Measurements from ENCODE around the gene OR4D9. TPM values are rescaled to one million over a fixed set of nuclear protein-coding genes. Genes with fewer than 3 reads are reported as not detected.
"Not testable (repeated sequence)": the region's sequence is repeated elsewhere in the genome, so short reads cannot be mapped to it uniquely, and the experiment has no call there.

The OR4D9 gene
- total RNA-seq, 1 experiment from 2014 or later = not detected

DNA sequence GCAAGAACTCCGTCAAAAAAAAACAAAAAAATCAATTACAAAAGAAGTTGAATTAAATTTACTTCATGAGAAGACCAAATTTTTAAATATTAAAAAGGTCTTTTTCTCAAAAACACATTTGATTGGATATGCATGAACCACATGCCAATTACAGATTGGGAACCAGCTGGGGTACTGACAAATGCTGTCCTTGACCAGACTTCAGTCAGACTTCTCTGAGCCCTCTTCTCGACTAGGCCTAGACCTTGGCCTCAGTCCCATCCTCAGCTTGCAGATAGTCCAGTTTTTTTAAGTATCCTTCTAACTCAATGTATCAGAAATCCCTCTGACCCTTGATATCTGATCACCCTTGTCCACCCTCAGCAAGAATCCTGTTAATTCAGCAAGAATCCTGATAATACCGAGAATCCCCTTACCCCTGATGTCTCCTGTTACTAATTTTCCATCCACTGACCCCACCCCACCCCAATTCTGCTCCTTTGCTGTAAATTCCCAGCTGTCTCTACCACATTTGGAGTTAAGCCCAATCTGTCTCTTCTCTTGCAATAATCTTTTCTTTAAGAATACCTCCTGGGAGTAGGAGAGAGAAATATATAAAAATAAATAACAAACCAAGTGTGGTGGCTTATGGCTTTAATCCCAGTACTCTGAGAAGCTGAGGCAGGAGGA lies 30.9 kb downstream of the OR4D9 start:
- H3K9me3 Mint-ChIP-seq = no peaks in the 10 kb centered on the region
- DNase-seq = peak; percentile 1
- WGBS (ENCODE audit: extremely low coverage, insufficient read length, low lambda C conversion rate) = no CpG with 5 or more reads among the region's 3 CpGs

GRCh38 chr11:59543713-59544112 lies 32.4 kb downstream of the OR4D9 start:
- not testable (repeated sequence) for H3K23ac ChIP-seq (ENCODE audit: insufficient read length, low read depth, low read length); H3K4ac ChIP-seq (ENCODE audit: low read depth, low read length); H3K79me2 ChIP-seq (ENCODE audit: insufficient read depth, low read length); H3K4me3 Mint-ChIP-seq; H3K14ac ChIP-seq (ENCODE audit: insufficient read depth, low read length); H2AFZ ChIP-seq (ENCODE audit: low read length); H3K27ac Mint-ChIP-seq; H2BK20ac ChIP-seq (ENCODE audit: low read depth, low read length, poor library complexity, severe bottlenecking); H3K4me2 ChIP-seq (ENCODE audit: insufficient read depth, insufficient read length, low read length); H3K27ac ChIP-seq (ENCODE audit: insufficient read length, low read depth, low read length); H3K27me3 Mint-ChIP-seq (ENCODE audit: low read depth); H4K20me1 ChIP-seq (ENCODE audit: control insufficient read depth, insufficient read depth, insufficient read length); H3K56ac ChIP-seq (ENCODE audit: insufficient read length, low read depth, low read length); H2BK120ac ChIP-seq (ENCODE audit: low read depth, low read length, poor library complexity, severe bottlenecking); H2AK5ac ChIP-seq (ENCODE audit: insufficient read length, low read length); H3K4me1 ChIP-seq (ENCODE audit: insufficient read depth, low read length); H3K36me3 Mint-ChIP-seq (ENCODE audit: insufficient read depth in 1 of 3, low read depth in 3 of 3); H3K23me2 ChIP-seq (ENCODE audit: insufficient read length, low read depth, low read length, poor library complexity, severe bottlenecking); H2BK12ac ChIP-seq (ENCODE audit: insufficient read length, low read depth, low read length); H4K91ac ChIP-seq (ENCODE audit: insufficient read length, low read depth, low read length); H3K79me1 ChIP-seq (ENCODE audit: insufficient read depth, low read depth, low read length, poor library complexity, severe bottlenecking); DNase-seq; H3K9me3 ChIP-seq (ENCODE audit: control insufficient read depth, low read depth, low read length); H3K9me3 Mint-ChIP-seq; H2BK15ac ChIP-seq (ENCODE audit: low read depth, low read length); H3T11ph ChIP-seq (ENCODE audit: low read length); H3K27me3 ChIP-seq (ENCODE audit: insufficient read depth, low read length); H3K9ac ChIP-seq (ENCODE audit: extremely low read depth, insufficient read length, low read length); H2BK5ac ChIP-seq (ENCODE audit: insufficient read length, low read length); H4K8ac ChIP-seq (replicated peaks; ENCODE audit: insufficient read length, low read depth, low read length); H3K18ac ChIP-seq (ENCODE audit: insufficient read length, low read depth, low read length); H4K5ac ChIP-seq (ENCODE audit: insufficient read length, low read depth, low read length)
- peaks cover 16 to 20% of the 10 kb centered on the region in 2 experiments for H3K4me1 Mint-ChIP-seq
- no CpG with 5 or more reads among the region's 3 CpGs for WGBS (ENCODE audit: extremely low coverage, insufficient read length, low lambda C conversion rate)

More for the DNA sequence above, 30.9 kb downstream of the OR4D9 start:
- H3K79me2 ChIP-seq (ENCODE audit: insufficient read depth, low read length) = no peaks in the 10 kb centered on the region
- H3K4me1 ChIP-seq (ENCODE audit: insufficient read depth, low read length) = peaks cover 3% of the 10 kb centered on the region; the same call in 1 of the 2 replicates
- H3K27ac Mint-ChIP-seq = no peak overlapping the region
- H2AK5ac ChIP-seq (ENCODE audit: insufficient read length, low read length) = no peak overlapping the region
- no peak overlapping the region for H2BK20ac ChIP-seq (ENCODE audit: low read depth, low read length, poor library complexity, severe bottlenecking)
- no peak overlapping the region for H4K5ac ChIP-seq (ENCODE audit: insufficient read length, low read depth, low read length)
- no peak overlapping the region for H3K4ac ChIP-seq (ENCODE audit: low read depth, low read length)
- no peak overlapping the region for H3K23ac ChIP-seq (ENCODE audit: insufficient read length, low read depth, low read length)
- no peak overlapping the region for H3K18ac ChIP-seq (ENCODE audit: insufficient read length, low read depth, low read length)
- no peaks in the 10 kb centered on the region for H3K79me1 ChIP-seq (ENCODE audit: insufficient read depth, low read depth, low read length, poor library complexity, severe bottlenecking)
- no peak overlapping the region for H3K27ac ChIP-seq (ENCODE audit: insufficient read length, low read depth, low read length)
- H3K14ac ChIP-seq (ENCODE audit: insufficient read depth, low read length) = no peak overlapping the region
- no peaks in the 10 kb centered on the region; the same call in 1 of the 2 replicates for H3K27me3 Mint-ChIP-seq (ENCODE audit: low read depth)
- H3K36me3 Mint-ChIP-seq (ENCODE audit: insufficient read depth in 1 of 3, low read depth in 3 of 3) = no peaks in the 10 kb centered on the region
- no peak overlapping the region for H3K4me2 ChIP-seq (ENCODE audit: insufficient read depth, insufficient read length, low read length)
- no peak overlapping the region for H4K8ac ChIP-seq (replicated peaks; ENCODE audit: insufficient read length, low read depth, low read length)
- H2BK5ac ChIP-seq (ENCODE audit: insufficient read length, low read length) = no peak overlapping the region
- H4K91ac ChIP-seq (ENCODE audit: insufficient read length, low read depth, low read length) = no peak overlapping the region
- peaks cover 11 to 14% of the 10 kb centered on the region in 2 experiments for H3K4me1 Mint-ChIP-seq
- H2BK12ac ChIP-seq (ENCODE audit: insufficient read length, low read depth, low read length) = no peak overlapping the region
- no peak overlapping the region for H3K4me3 Mint-ChIP-seq
- no peak overlapping the region for H2BK15ac ChIP-seq (ENCODE audit: low read depth, low read length)
- H3K56ac ChIP-seq (ENCODE audit: insufficient read length, low read depth, low read length) = no peak overlapping the region
- H2AFZ ChIP-seq (ENCODE audit: low read length) = no peak overlapping the region
- no peaks in the 10 kb centered on the region for H4K20me1 ChIP-seq (ENCODE audit: control insufficient read depth, insufficient read depth, insufficient read length)
- peaks cover 4% of the 10 kb centered on the region for H3K23me2 ChIP-seq (ENCODE audit: insufficient read length, low read depth, low read length, poor library complexity, severe bottlenecking)
- H3K9me3 ChIP-seq (ENCODE audit: control insufficient read depth, low read depth, low read length) = no peaks in the 10 kb centered on the region
- H3K27me3 ChIP-seq (ENCODE audit: insufficient read depth, low read length) = no peaks in the 10 kb centered on the region
- H3T11ph ChIP-seq (ENCODE audit: low read length) = no peak overlapping the region
- TF ChIP-seq CTCF (conservative IDR thresholded peaks at IDR 0.05) = no peak
- no peak overlapping the region for H3K9ac ChIP-seq (ENCODE audit: extremely low read depth, insufficient read length, low read length)
- H2BK120ac ChIP-seq (ENCODE audit: low read depth, low read length, poor library complexity, severe bottlenecking) = no peak overlapping the region

Measured in H9 (cell line).